ENCODE measurements around the gene BICDL1.
"Not testable (repeated sequence)": the region's sequence is repeated elsewhere in the genome, so short reads cannot be mapped to it uniquely, and the experiment has no call there.

Gene BICDL1

DNA sequence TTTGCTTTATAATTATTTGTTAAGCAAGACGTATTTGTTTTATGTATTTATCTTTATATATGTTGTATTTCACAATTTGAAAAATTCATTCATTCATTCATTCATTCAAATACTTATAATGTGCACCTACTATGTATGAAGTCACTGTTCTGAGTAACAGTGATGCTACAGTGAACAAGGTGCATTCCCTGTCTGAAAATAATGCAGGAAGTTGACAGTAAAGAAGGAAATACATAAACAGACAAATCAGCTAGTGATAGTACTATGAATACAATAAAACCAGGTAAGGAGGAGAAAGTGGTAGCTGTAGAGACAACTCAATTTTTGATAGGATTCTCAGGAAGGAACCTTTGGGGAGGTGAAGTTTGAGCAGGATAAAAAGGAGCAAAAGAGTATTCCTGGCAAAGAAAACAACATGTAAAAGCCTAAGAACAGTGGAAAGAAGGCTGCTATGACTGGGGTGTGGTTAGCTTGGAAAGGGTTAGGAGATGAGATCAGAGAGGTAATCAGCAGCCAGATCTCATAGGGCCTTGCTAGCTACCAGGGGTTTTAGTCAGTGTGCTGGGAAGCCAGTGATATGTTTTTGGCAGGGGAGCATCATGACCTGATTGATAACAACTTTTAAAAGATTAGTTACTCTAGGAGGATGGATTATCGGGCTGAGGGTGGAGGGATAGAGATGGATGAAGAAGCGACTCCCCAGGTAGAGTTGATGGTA is 17.4 kb downstream of the BICDL1 start:
- no peak for DNase-seq

DNA sequence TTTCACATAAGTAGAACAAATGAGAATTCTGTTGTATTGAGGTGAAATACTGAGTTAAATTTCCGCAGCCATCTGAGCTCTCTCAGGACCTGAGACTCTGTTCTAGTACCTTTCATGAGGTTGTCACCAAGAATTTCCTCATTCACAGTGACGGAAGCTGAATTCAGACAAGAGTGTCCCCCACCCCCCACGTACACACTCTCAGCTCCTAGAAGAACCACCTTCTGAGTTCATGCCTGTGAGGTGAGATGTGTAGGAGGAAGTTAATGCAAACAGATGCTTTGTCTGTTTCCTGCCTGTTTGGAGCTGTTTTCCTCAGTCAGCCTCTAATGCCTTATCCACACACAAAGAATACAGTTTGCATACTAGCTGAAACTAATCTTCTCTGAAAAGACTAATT is 18.2 kb downstream of the BICDL1 start:
- peak in 1 of 2 experiments; percentile 44 for DNase-seq

- DNase-seq: no peak
Observed at GRCh38 chr12:120010661-120011230, 21.7 kb downstream of the BICDL1 start.

DNA sequence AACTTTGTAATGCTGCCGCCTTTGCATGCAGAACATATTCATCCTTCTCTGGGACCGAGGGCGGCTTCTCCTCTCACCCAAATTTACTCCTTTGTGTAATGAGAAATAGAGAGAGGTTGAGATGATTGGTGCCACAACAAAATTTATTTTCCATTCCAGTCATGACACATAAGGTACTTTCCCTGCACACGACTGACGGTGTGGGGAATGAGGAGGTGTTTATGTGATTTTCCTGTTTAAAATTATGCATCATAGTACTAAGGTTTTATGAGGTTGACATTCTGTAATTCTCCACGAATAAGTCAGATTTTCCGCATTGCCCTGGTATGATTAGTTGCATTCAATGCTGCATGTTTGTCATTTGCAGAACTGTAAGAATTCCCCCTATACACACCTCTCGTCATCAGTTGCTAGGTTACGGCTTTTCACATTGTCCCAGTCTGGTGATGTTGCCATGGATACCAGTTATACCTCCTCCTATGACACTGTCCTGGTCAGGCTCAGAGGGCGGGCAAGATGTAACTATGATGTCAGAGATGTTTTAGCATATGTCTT is 23.1 kb downstream of the BICDL1 start:
- no peak for DNase-seq

DNA sequence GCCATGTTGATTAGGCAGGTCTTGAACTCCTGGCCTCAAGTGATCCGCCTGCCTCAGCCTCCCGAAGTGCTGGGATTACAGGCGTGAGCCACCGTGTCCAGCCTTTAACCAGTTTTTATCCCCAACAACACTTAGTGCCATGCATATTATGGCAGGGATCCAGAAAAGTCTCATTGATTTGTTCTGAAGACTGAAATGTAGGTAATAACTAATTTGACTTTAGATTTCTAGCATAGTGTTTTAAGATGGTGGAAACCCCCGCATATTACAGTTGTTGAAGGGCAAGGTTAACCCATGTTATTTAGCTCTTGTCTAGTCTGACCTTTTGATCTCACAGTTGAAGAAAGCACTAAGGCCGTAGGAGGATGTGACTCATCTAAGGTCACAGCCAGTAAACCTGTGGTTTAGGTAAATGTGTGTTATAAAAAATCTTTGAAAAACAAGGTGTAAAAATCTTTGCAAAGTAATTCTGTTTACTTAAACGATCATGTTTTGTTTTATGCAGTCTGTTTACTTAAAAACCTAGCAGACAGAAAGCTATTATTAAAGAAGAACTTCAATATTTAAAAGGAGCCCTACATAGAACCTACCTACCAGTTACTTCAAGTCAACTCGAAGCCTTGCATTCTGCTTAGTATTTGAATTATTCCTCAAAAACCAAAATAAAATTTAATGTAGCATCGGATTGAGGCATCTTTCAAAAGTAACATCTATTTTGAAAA is 24.8 kb downstream of the BICDL1 start:
- no peak for DNase-seq

DNA sequence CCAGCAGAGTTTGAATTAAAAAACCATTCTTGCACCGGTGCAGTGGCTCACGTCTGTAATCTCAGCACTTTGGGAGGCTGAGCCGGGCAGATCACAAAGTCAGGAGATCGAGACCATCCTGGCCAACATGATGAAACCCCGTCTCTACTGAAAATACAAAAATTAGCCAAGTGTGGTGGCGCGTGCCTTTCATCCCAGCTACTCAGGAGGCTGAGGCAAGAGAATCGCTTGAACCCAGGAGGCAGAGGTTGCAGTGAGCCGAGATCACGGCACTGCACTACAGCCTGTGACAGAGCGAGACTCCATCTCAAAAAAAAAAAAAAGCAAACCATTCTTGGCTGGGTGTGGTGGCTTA is 25.3 kb downstream of the BICDL1 start:
- not testable (repeated sequence) for DNase-seq

DNA sequence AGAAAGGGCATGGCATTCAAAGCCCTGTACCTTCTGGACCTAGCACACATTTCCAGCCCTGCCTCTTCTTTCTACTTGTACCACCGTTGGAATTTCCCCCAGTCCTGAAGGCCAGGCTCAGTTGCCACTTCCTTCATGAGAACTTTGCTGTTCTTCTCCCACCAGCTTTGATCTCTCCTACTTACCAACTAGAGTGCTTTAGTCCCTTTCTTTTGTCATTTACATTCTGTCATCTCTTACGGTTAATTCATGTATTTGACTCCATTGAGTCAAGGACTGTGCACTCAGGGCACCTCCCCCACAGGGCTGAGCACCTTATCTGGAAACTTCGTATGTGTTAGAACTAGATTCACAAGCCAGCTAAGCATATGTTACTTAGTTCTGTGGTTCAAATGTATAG is 26.3 kb downstream of the BICDL1 start:
- DNase-seq: no peak

DNA sequence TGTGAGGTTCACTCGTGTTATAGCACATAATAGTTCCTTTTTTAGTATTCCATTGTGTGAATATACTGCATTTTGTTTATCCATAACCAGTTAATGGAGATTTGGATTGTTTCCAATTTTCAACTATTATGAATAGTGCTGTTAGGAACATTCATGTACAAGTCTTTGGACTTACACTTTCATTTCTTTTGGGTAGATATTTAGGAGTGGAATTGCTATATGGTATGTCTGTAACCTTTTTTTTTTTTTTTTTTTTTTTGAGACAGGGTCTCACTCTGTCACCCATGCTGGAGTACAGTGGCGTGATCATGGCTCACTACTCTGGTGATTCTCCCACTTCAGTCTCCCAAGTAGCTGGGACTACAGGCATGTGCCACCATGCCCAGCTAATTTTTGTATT is 27.2 kb downstream of the BICDL1 start:
- not testable (repeated sequence) for DNase-seq

DNA sequence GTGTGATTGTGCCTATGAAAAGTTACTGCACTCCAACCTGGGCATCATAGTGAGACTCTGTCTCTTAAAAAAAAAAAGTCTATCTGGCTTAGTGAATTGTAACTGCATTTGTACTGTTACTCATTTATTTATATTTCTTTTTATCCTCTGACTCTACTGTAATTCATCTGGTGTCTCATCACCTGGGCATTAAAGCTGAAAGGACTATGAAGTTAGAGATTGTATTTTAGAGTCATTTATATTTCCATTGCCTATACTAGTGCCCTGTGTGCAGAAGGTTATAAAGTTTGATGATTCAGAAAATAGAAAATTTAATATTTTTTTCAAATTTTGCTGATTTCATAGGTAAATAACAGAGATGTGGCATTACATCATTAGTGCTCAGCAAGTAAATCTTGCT is 30.2 kb downstream of the BICDL1 start:
- no peak for DNase-seq

GRCh38 chr12:120019938-120020337 is 30.9 kb downstream of the BICDL1 start:
- DNase-seq: no peak

DNA sequence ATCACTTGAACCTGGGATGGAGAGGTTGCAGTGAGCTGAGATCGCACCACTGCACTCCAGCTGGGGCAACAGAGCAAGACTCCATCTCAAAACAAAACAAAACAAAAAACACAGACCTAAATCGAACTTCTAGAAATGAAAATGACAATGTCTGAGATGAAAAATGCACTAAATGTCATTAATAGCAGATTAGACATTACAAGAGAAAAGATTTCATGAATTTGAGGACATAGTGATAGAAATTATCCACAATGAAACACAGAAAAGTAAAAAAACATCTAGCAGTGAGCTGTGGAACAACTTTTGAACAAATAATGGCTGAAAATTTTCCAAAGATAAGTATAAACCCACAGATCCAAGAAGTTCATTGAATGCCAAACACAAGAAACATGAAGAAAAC is 35.2 kb downstream of the BICDL1 start:
- no peak for DNase-seq

- DNase-seq: no peak
Observed at GRCh38 chr12:120025640-120026039, 36.6 kb downstream of the BICDL1 start.

GRCh38 chr12:120032242-120032641 is 43.2 kb downstream of the BICDL1 start:
- no peak for DNase-seq

DNA sequence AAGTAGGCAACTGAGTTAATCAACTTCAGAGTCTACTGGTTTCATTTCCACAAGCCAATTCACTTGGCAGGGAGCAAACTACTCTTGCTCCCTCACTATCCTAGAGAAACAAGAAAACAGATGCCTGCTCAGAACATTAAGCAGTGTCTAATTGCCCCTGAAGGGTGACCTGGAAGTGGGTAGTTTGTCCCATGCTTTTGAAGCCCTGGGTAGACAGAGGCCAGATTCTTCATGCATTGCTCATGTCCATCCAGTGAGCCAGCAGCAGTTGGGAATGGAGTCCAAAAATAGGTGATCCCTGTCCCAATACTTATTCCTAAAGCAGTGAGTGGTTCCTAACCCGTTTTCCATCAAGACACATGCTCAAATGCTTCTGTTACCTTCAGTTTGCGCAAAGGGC is 48.8 kb downstream of the BICDL1 start:
- no peak for DNase-seq

GRCh38 chr12:120039711-120040110 is 50.7 kb downstream of the BICDL1 start:
- no peak for DNase-seq

DNA sequence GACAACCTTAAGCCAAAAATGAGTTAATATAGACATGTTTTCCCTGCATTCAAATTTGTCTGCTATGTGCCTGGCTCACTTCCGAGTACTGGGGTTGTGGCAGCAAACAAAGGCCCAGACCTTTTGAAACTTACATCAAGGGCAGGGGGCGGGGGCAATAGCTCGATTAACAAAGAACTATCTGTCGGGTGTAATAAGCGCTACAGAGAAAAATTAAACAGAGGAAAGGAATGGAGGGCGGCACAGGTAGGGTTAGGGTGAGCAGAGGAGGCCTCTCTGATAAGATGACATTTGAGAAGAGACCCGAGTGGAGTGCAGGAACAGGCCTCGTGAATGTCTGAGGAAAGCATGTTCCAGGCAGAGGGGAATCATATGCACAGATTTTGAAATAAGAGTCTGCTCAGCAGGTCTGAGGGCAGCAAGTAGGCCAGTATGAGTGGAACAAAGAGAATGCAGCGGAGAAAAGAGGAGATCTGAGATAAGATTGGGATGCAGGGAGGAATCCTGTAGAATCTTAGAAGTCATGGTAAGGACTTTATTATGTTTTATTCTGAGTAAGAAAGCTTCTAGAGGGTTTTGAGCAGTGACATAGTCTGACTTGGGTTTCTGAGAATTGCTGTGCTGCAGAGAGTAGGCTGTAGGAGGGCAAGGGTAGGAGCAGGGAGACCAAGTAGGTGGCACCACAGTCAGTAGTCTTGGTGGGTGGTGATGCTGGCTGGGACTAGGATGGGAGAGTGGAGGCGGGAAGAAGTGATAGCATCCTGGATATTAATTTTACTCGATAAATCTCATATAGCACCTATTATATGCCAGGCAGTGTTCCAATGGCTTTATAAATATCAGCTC is 52.6 kb downstream of the BICDL1 start:
- DNase-seq: no peak

DNA sequence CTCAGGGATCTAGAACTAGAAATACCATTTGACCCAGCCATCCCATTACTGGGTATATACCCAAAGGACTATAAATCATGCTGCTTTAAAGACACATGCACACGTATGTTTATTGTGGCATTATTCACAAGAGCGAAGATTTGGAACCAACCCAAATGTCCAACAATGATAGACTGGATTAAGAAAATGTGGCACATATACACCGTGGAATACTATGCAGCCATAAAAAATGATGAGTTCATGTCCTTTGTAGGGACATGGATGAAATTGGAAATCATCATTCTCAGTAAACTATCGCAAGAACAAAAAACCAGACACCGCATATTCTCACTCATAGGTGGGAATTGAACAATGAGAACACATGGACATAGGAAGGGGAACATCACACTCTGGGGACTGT is 56.3 kb downstream of the BICDL1 start:
- not testable (repeated sequence) for DNase-seq

GRCh38 chr12:120047072-120047471 is 58.0 kb downstream of the BICDL1 start:
- no peak for DNase-seq

- no peak for DNase-seq
Observed at GRCh38 chr12:120048263-120048662, 59.2 kb downstream of the BICDL1 start.

DNA sequence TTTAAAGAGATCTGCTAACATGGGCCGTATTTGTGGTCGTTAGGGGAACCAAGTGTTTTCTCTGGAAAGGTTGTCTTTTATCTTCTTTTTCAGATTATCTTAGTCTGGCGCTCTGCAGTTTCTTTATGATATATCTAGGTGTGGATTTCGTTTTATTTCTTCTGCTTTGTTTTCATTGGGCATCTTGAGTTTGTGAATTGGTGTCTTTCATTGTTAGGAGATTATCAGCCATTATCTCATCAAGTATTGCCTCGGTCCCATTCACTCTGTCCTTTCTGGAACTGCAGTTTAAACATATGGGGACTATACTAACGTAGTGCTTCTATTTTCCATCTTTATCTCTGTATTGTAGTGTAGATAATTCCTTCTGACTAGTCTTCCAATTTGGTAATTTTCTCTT is 60.4 kb downstream of the BICDL1 start:
- DNase-seq: no peak

- DNase-seq: no peak
Observed at GRCh38 chr12:120051535-120051934, 62.5 kb downstream of the BICDL1 start.

DNA sequence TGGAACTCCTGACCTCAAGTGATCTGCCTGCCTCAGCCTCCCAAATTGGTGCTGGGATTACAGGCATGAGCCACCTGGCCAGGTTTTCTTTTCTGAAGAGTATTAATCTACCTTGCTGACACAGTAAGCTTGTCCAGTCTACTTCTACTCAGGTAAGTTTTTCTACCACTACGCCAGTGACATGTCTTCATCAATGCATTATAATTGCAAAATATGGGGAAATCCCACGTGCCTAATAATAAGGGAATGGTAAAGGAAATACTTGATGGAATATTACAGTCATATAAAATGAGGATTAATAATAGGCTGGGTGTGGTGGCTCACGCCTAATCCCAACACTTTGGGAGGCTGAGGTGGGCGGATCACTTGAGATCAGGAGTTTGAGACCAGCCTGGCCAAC is 65.3 kb downstream of the BICDL1 start:
- DNase-seq: no peak

All from Kasumi-1 (cell line).